Lower leg skin (tissue), 3 donors: ENCODE data around the gene ALPP.

ENCODE experiments used
- POLR2A ChIP-seq, 2 donors: fragments of 450-650 bp; IDR thresholded peaks; one replicate each; pipeline ENCODE4 v1.6.1; 2016 to 2017; ENCODE audit warnings: antibody characterized with exemption in 2 of 2, mild to moderate bottlenecking in 1 of 2, moderate library complexity in 1 of 2
- TF ChIP-seq, protein P1 (sequence below), 3 donors: fragments of 450-650 bp; IDR thresholded peaks; one replicate each; pipeline ENCODE4 v1.5.1; 2016; ENCODE audit warnings: antibody characterized with exemption in 3 of 3, mild to moderate bottlenecking in 3 of 3, moderate library complexity in 2 of 3

DNA sequence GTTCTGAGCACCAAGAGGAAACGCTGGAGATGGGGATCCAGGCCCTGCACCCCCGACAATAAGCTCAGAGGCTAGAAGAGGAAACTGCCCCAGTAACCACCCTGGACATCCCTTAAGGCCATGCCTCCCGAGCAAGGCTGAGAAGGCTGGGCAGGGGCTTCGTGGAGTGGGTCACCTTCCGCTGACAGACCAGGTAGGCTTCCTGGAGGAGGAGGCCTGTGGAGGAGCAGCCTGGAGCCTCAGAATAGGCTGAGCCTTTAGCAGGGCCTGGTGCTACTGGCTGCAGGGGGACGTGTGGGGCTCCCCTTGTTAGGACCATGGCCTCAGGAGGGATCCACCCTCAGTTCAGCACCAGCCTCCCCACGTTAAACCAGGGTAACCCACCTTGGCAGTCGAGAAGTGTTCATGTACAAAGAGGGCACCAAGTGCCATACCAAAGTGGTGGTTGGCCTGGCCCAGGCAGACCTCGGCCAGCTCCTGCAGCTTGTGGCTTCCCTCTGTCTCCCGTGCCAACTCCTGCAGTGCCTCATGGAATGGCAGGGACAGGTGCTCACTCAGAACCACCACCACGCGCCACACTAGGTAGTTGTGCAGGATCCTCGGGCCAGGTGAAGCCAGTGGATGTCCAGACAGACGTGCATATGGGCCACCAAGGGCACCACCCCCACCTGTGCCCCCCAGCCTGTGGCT, 28.5 kb upstream of the ALPP start:
- TF ChIP-seq, protein P1, sequence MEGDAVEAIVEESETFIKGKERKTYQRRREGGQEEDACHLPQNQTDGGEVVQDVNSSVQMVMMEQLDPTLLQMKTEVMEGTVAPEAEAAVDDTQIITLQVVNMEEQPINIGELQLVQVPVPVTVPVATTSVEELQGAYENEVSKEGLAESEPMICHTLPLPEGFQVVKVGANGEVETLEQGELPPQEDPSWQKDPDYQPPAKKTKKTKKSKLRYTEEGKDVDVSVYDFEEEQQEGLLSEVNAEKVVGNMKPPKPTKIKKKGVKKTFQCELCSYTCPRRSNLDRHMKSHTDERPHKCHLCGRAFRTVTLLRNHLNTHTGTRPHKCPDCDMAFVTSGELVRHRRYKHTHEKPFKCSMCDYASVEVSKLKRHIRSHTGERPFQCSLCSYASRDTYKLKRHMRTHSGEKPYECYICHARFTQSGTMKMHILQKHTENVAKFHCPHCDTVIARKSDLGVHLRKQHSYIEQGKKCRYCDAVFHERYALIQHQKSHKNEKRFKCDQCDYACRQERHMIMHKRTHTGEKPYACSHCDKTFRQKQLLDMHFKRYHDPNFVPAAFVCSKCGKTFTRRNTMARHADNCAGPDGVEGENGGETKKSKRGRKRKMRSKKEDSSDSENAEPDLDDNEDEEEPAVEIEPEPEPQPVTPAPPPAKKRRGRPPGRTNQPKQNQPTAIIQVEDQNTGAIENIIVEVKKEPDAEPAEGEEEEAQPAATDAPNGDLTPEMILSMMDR (IDR thresholded peaks at IDR 0.05) = no peak
- no peak for TF ChIP-seq POLR2A (IDR thresholded peaks at IDR 0.05)
